ENCODE measurements around the gene C11orf98. TPM values are rescaled to one million over a fixed set of nuclear protein-coding genes. Genes with fewer than 3 reads are reported as not detected.
A peak's percentile ranks its signal among the peaks of the same experiment; 100 is the strongest.
"Not testable (repeated sequence)": the region's sequence is repeated elsewhere in the genome, so short reads cannot be mapped to it uniquely, and the experiment has no call there.

The C11orf98 gene
- total RNA-seq, 1 experiment from 2014 or later = 139 TPM

DNA sequence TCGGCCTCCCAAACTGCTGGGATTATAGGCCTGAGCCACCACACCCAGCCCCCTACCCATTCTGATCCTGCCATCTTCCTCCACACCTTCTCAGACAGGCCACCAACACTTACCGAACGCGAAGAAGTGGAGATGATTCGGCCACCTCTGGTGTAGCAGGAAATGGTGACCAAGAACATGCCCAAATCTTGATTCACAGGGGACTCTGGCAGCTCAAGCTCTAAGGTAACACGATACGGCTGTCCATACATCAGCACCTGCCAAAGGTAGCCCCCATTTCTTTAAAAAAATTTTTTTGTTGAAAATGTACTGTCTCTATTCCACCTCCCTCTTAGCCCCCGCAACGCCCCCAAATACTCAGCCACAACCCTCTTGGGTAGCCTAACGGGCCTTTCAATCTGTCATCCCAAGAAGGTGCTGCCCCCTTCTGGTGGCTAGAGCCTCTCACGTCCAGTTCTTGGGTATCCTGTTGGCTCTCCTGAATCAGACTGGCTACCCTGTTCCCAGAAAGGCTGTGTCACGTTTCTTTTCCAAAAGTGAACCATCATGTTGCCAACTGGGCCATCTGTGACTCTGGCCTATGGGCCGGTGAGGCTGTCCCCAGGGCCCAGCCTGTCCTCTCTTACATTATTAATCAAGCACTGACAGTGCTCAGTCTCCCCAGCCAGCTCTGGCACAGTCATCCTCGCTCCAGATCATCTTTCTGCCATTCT is 29.6 kb upstream of the C11orf98 start:
- Mint-ChIP-seq H3K9me3 (no peaks in the 10 kb centered on the region; a peak in 2 of 5 replicates), H3K4me1 (peaks cover 0 to 8% of the 10 kb centered on the region in 2 experiments; a peak in 2 of 4 replicates), H3K27ac (peak overlapping the region in 2 of 3 experiments; percentile 38 to 87; a peak in 4 of 7 replicates), H3K4me3 (no peak overlapping the region), H3K36me3 (ENCODE audit: insufficient read depth in 1 of 3, low read depth in 3 of 3) (peaks cover 16 to 45% (median 44%) of the 10 kb centered on the region in 3 experiments; a peak in 5 of 7 replicates), H3K27me3 (ENCODE audit: low read depth) (no peaks in the 10 kb centered on the region)
- Histone ChIP-seq H2BK120ac (ENCODE audit: low read depth, low read length, poor library complexity, severe bottlenecking) (no peak overlapping the region), H3K23me2 (ENCODE audit: insufficient read length, low read depth, low read length, poor library complexity, severe bottlenecking) (no peaks in the 10 kb centered on the region), H2BK15ac (ENCODE audit: low read depth, low read length) (no peak overlapping the region), H3T11ph (ENCODE audit: low read length) (no peak overlapping the region), H4K5ac (ENCODE audit: insufficient read length, low read depth, low read length) (no peak overlapping the region), H3K79me1 (ENCODE audit: insufficient read depth, low read depth, low read length, poor library complexity, severe bottlenecking) (no peaks in the 10 kb centered on the region), H3K56ac (ENCODE audit: insufficient read length, low read depth, low read length) (no peak overlapping the region), H2AK5ac (ENCODE audit: insufficient read length, low read length) (no peak overlapping the region), H2BK20ac (ENCODE audit: low read depth, low read length, poor library complexity, severe bottlenecking) (no peak overlapping the region), H3K18ac (ENCODE audit: insufficient read length, low read depth, low read length) (no peak overlapping the region), H3K27ac (ENCODE audit: insufficient read length, low read depth, low read length) (no peak overlapping the region), H3K14ac (ENCODE audit: insufficient read depth, low read length) (no peak overlapping the region; the same call in 1 of the 2 replicates), H3K9me3 (ENCODE audit: control insufficient read depth, low read depth, low read length) (no peaks in the 10 kb centered on the region), H3K4me2 (ENCODE audit: insufficient read depth, insufficient read length, low read length) (no peak overlapping the region), H4K20me1 (ENCODE audit: control insufficient read depth, insufficient read depth, insufficient read length) (no peaks in the 10 kb centered on the region), H2AFZ (ENCODE audit: low read length) (no peak overlapping the region), H4K91ac (ENCODE audit: insufficient read length, low read depth, low read length) (no peak overlapping the region), H3K4ac (ENCODE audit: low read depth, low read length) (no peak overlapping the region), H4K8ac (replicated peaks; ENCODE audit: insufficient read length, low read depth, low read length) (peak overlapping the region; percentile 77), H3K9ac (ENCODE audit: extremely low read depth, insufficient read length, low read length) (no peak overlapping the region), H2BK12ac (ENCODE audit: insufficient read length, low read depth, low read length) (no peak overlapping the region), H3K4me1 (ENCODE audit: insufficient read depth, low read length) (no peaks in the 10 kb centered on the region), H2BK5ac (ENCODE audit: insufficient read length, low read length) (no peak overlapping the region), H3K27me3 (ENCODE audit: insufficient read depth, low read length) (no peaks in the 10 kb centered on the region), H3K23ac (ENCODE audit: insufficient read length, low read depth, low read length) (no peak overlapping the region), H3K79me2 (ENCODE audit: insufficient read depth, low read length) (no peaks in the 10 kb centered on the region)
- no CpG with 5 or more reads among the region's 14 CpGs for WGBS (ENCODE audit: extremely low coverage, insufficient read length, low lambda C conversion rate)
- DNase-seq = peak; percentile 85
- TF ChIP-seq, protein P1, sequence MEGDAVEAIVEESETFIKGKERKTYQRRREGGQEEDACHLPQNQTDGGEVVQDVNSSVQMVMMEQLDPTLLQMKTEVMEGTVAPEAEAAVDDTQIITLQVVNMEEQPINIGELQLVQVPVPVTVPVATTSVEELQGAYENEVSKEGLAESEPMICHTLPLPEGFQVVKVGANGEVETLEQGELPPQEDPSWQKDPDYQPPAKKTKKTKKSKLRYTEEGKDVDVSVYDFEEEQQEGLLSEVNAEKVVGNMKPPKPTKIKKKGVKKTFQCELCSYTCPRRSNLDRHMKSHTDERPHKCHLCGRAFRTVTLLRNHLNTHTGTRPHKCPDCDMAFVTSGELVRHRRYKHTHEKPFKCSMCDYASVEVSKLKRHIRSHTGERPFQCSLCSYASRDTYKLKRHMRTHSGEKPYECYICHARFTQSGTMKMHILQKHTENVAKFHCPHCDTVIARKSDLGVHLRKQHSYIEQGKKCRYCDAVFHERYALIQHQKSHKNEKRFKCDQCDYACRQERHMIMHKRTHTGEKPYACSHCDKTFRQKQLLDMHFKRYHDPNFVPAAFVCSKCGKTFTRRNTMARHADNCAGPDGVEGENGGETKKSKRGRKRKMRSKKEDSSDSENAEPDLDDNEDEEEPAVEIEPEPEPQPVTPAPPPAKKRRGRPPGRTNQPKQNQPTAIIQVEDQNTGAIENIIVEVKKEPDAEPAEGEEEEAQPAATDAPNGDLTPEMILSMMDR (conservative IDR thresholded peaks at IDR 0.05) = peak; percentile 92

DNA sequence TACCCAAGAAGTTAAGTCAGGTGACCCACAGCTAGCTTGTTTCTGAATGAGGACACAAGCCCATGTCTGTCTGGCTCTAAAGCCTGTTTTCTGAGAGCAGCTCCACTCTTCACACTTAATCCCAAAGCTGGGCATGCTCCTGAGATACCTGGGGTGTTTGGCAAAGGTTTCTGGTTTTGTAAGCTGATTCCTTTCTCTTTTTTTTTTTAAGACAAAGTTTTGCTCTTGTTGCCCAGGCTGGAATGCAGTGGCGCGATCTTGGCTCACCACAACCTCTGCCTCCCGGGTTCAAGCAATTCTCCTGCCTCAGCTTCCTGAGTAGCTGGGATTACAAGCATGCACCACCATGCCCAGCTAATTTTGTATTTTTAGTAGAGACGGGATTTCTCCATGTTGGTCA is 28.6 kb upstream of the C11orf98 start:
- H3K9me3 ChIP-seq (ENCODE audit: control insufficient read depth, low read depth, low read length); H4K91ac ChIP-seq (ENCODE audit: insufficient read length, low read depth, low read length); H2BK5ac ChIP-seq (ENCODE audit: insufficient read length, low read length); H3K27ac ChIP-seq (ENCODE audit: insufficient read length, low read depth, low read length); H2BK20ac ChIP-seq (ENCODE audit: low read depth, low read length, poor library complexity, severe bottlenecking); H3K27ac Mint-ChIP-seq; H3K56ac ChIP-seq (ENCODE audit: insufficient read length, low read depth, low read length); H2AK5ac ChIP-seq (ENCODE audit: insufficient read length, low read length); H2AFZ ChIP-seq (ENCODE audit: low read length); H4K8ac ChIP-seq (replicated peaks; ENCODE audit: insufficient read length, low read depth, low read length); H3K4me3 Mint-ChIP-seq; H3K23ac ChIP-seq (ENCODE audit: insufficient read length, low read depth, low read length); H3K4ac ChIP-seq (ENCODE audit: low read depth, low read length); H3K27me3 Mint-ChIP-seq (ENCODE audit: low read depth); H2BK120ac ChIP-seq (ENCODE audit: low read depth, low read length, poor library complexity, severe bottlenecking); H3K4me1 ChIP-seq (ENCODE audit: insufficient read depth, low read length); H3K14ac ChIP-seq (ENCODE audit: insufficient read depth, low read length); H3K9ac ChIP-seq (ENCODE audit: extremely low read depth, insufficient read length, low read length); H4K5ac ChIP-seq (ENCODE audit: insufficient read length, low read depth, low read length); H3K18ac ChIP-seq (ENCODE audit: insufficient read length, low read depth, low read length); H3T11ph ChIP-seq (ENCODE audit: low read length); H3K79me2 ChIP-seq (ENCODE audit: insufficient read depth, low read length); DNase-seq; H3K9me3 Mint-ChIP-seq; H3K79me1 ChIP-seq (ENCODE audit: insufficient read depth, low read depth, low read length, poor library complexity, severe bottlenecking); H3K23me2 ChIP-seq (ENCODE audit: insufficient read length, low read depth, low read length, poor library complexity, severe bottlenecking); H2BK15ac ChIP-seq (ENCODE audit: low read depth, low read length); H3K27me3 ChIP-seq (ENCODE audit: insufficient read depth, low read length); H3K4me2 ChIP-seq (ENCODE audit: insufficient read depth, insufficient read length, low read length); H4K20me1 ChIP-seq (ENCODE audit: control insufficient read depth, insufficient read depth, insufficient read length); H2BK12ac ChIP-seq (ENCODE audit: insufficient read length, low read depth, low read length): not testable (repeated sequence)
- WGBS (ENCODE audit: extremely low coverage, insufficient read length, low lambda C conversion rate) = no CpG with 5 or more reads among the region's 4 CpGs
- peaks cover 0 to 12% of the 10 kb centered on the region in 2 experiments; a peak in 3 of 4 replicates for H3K4me1 Mint-ChIP-seq
- H3K36me3 Mint-ChIP-seq (ENCODE audit: insufficient read depth in 1 of 3, low read depth in 3 of 3) = peaks cover 16 to 42% (median 41%) of the 10 kb centered on the region in 3 experiments; a peak in 5 of 7 replicates
